ENCODE results near the gene ZNF521.

The ZNF521 gene

GRCh38 chr18:25244924-25245698 lies 106.9 kb downstream of the ZNF521 start:
- DNase-seq = no peak

GRCh38 chr18:25244170-25244569 lies 107.8 kb downstream of the ZNF521 start:
- no peak for DNase-seq

- DNase-seq = no peak
Measured at GRCh38 chr18:25243754-25244153, 108.2 kb downstream of the ZNF521 start.

- DNase-seq = no peak
Measured at GRCh38 chr18:25243257-25243656, 108.7 kb downstream of the ZNF521 start.

GRCh38 chr18:25240420-25240770 lies 111.6 kb downstream of the ZNF521 start:
- no peak for DNase-seq

GRCh38 chr18:25239581-25240419 lies 112.2 kb downstream of the ZNF521 start:
- no peak for DNase-seq

GRCh38 chr18:25239151-25239550 lies 112.8 kb downstream of the ZNF521 start:
- DNase-seq = no peak

- no peak for DNase-seq
Measured at GRCh38 chr18:25237571-25238267, 114.2 kb downstream of the ZNF521 start.

- DNase-seq = no peak
Measured at GRCh38 chr18:25236736-25237135, 115.2 kb downstream of the ZNF521 start.

- DNase-seq = no peak
Measured at GRCh38 chr18:25235401-25236042, 116.4 kb downstream of the ZNF521 start.

- DNase-seq = no peak
Measured at GRCh38 chr18:25234740-25235345, 117.1 kb downstream of the ZNF521 start.

- DNase-seq = no peak
Measured at GRCh38 chr18:25234322-25234639, 117.7 kb downstream of the ZNF521 start.

- DNase-seq = no peak
Measured at GRCh38 chr18:25233528-25234321, 118.2 kb downstream of the ZNF521 start.

- DNase-seq = no peak
Measured at GRCh38 chr18:25231327-25231691, 120.7 kb downstream of the ZNF521 start.

- DNase-seq = no peak
Measured at GRCh38 chr18:25230658-25231326, 121.2 kb downstream of the ZNF521 start.

GRCh38 chr18:25229920-25230319 lies 122.0 kb downstream of the ZNF521 start:
- DNase-seq = no peak

GRCh38 chr18:25229081-25229480 lies 122.9 kb downstream of the ZNF521 start:
- no peak for DNase-seq

- no peak for DNase-seq
Measured at GRCh38 chr18:25228410-25228809, 123.6 kb downstream of the ZNF521 start.

GRCh38 chr18:25225151-25225550 lies 126.8 kb downstream of the ZNF521 start:
- no peak for DNase-seq

- no peak for DNase-seq
Measured at GRCh38 chr18:25223899-25224886, 127.8 kb downstream of the ZNF521 start.
